Thyroid gland (tissue), 4 donors: ENCODE data around the gene KCTD18.

Experiments used
- POLR2A ChIP-seq, 2 donors: fragments of 450-650 bp; IDR thresholded peaks; one replicate each; pipeline ENCODE4 v1.6.1; 2017; ENCODE audit warnings: antibody characterized with exemption in 2 of 2, mild to moderate bottlenecking in 2 of 2, moderate library complexity in 1 of 2
- TF ChIP-seq, protein P1 (sequence below), 6 experiments: fragments of 200-600 bp in 3 of 6; fragments of 450-650 bp in 3 of 6; sonication (generic) in 3 of 6; IDR thresholded peaks; one replicate each; pipeline ENCODE4 v1.5.1; 2016 to 2019; ENCODE audit warnings: antibody characterized with exemption in 6 of 6, mild to moderate bottlenecking in 2 of 6, inconsistent platforms in 1 of 6, moderate library complexity in 1 of 6

DNA sequence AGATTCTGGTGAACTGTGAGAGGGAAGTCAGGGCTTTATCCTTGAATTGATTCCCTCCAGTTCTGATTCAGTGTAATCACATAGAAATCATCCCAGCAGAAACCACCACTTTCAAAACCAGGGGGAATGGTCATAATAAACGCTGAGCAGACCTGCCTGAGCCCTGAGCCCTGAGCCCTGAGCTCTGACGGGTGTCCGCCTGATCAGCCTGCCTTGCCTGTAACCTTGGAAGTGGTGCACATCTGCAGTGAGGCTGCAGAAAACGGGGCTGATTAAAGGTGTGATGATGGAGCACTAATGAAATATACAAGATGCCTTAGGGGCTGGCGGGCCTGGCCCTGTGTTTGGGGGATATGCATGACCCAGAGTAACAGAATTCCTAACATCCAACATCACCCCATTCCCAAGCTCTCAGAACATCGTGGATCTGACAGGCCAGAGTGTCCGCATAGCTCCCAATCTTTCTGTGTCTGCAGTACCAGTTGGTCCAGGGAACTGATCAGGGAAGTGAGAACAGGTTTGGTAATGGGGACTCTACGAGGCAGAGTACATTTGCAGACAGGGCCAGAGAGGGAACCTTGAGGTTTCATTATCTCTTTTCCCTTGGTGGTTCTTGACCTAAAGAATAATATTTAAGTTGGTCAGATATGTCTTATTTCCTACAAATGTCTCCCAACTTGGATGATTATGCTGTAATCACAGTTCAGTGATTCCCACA, 37.8 kb downstream of the KCTD18 start:
- TF ChIP-seq, protein P1, sequence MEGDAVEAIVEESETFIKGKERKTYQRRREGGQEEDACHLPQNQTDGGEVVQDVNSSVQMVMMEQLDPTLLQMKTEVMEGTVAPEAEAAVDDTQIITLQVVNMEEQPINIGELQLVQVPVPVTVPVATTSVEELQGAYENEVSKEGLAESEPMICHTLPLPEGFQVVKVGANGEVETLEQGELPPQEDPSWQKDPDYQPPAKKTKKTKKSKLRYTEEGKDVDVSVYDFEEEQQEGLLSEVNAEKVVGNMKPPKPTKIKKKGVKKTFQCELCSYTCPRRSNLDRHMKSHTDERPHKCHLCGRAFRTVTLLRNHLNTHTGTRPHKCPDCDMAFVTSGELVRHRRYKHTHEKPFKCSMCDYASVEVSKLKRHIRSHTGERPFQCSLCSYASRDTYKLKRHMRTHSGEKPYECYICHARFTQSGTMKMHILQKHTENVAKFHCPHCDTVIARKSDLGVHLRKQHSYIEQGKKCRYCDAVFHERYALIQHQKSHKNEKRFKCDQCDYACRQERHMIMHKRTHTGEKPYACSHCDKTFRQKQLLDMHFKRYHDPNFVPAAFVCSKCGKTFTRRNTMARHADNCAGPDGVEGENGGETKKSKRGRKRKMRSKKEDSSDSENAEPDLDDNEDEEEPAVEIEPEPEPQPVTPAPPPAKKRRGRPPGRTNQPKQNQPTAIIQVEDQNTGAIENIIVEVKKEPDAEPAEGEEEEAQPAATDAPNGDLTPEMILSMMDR (IDR thresholded peaks at IDR 0.05): no peak
- no peak for TF ChIP-seq POLR2A (IDR thresholded peaks at IDR 0.05)
